Transverse colon (tissue), 4 donors: ENCODE data around the gene PPP1CA.
A peak's percentile ranks its signal among the peaks of the same experiment; 100 is the strongest.

Experiments
- POLR2A ChIP-seq: fragments of 450-650 bp; IDR thresholded peaks from one replicate; pipeline ENCODE4 v1.6.1; 2016; ENCODE audit warnings: antibody characterized with exemption, mild to moderate bottlenecking, moderate library complexity
- POLR2AphosphoS5 ChIP-seq, 3 donors: sonication (generic); formaldehyde crosslinking; IDR thresholded peaks; one replicate each; pipeline ENCODE4 v1.6.1; 2016; ENCODE audit warnings: antibody characterized with exemption in 3 of 3
- TF ChIP-seq, protein P1 (sequence below), 5 experiments: fragments of 200-600 bp in 3 of 5; fragments of 450-650 bp in 2 of 5; sonication (generic) in 3 of 5; IDR thresholded peaks; 1 replicate in 2 of 5; 2 replicates in 3 of 5; pipeline ENCODE4 v1.5.1; 2016 to 2017; ENCODE audit warnings: antibody characterized with exemption in 5 of 5, inconsistent platforms in 3 of 5, mild to moderate bottlenecking in 2 of 5, moderate library complexity in 1 of 5

DNA sequence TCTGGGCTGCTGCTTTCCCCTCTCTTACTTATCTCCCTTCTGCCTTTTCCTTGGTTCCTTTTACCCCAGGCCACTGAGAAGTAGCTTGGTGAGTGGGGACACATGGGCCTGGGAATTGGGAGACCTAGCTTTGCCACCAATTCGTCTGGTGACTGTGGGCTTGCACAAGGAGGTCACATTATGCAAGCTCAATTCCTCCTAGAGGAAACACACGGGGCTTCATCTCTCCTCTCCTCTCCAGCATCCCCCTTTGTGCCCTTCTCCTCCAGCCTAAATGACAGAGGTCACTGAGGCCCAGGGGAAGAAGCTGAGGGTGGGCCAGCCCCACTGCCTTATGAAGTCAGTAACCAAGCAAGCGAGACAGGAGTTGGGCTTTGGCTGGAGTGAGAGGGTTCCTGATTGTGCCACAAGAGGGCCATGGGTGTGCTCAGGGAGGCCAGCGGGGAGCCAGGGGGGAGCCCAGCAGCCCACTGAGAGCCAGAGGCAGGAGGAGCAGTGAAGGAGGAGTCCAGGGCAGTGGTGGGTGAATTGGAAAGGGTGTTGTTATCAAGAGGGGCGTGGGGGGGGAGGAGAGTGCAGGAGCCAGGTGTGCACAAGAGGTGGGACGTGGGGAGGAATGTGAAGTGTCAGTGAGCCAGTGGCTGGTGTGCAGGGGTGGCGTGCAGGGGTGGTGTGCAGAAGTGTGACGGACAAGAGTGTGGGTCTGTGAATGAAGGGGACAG lies 30.3 kb downstream of the PPP1CA start:
- TF ChIP-seq POLR2A = no peak
- TF ChIP-seq, protein P1, sequence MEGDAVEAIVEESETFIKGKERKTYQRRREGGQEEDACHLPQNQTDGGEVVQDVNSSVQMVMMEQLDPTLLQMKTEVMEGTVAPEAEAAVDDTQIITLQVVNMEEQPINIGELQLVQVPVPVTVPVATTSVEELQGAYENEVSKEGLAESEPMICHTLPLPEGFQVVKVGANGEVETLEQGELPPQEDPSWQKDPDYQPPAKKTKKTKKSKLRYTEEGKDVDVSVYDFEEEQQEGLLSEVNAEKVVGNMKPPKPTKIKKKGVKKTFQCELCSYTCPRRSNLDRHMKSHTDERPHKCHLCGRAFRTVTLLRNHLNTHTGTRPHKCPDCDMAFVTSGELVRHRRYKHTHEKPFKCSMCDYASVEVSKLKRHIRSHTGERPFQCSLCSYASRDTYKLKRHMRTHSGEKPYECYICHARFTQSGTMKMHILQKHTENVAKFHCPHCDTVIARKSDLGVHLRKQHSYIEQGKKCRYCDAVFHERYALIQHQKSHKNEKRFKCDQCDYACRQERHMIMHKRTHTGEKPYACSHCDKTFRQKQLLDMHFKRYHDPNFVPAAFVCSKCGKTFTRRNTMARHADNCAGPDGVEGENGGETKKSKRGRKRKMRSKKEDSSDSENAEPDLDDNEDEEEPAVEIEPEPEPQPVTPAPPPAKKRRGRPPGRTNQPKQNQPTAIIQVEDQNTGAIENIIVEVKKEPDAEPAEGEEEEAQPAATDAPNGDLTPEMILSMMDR (IDR thresholded peaks at IDR 0.05) = peak; percentile 38 to 75 (median 53)
- no peak for TF ChIP-seq POLR2AphosphoS5 (IDR thresholded peaks at IDR 0.05)
